SU-DHL-6 (cell line): ENCODE results near the gene TRDMT1.

ENCODE experiments used
- H2AFZ ChIP-seq: fragments of 200-600 bp; sonication (generic); 2 replicates; pipeline ENCODE4 v1.6.1; 2014; ENCODE audit warnings: low read depth, mild to moderate bottlenecking, moderate library complexity, mixed read lengths, antibody characterized with exemption, low read length; ENCODE audit not compliant: severe bottlenecking
- H3F3A ChIP-seq: fragments of 200-600 bp; shearing (Covaris generic); 2 replicates; pipeline ENCODE4 v1.6.0; 2016; ENCODE audit warnings: antibody characterized with exemption, mild to moderate bottlenecking; ENCODE audit not compliant: insufficient read depth
- H3K27ac ChIP-seq: fragments of 200-600 bp; sonication (generic); 2 replicates; pipeline ENCODE4 v1.5.1; 2016; ENCODE audit warnings: low read depth, mild to moderate bottlenecking, low read length, moderate library complexity, mixed read lengths
- H3K27me3 ChIP-seq: fragments of 200-600 bp; sonication (generic), shearing (Covaris generic); 2 replicates; pipeline ENCODE4 v1.6.0; 2014; ENCODE audit warnings: mild to moderate bottlenecking, low read length
- H3K36me3 ChIP-seq: fragments of 200-600 bp; sonication (generic); 2 replicates; pipeline ENCODE4 v1.6.1; 2014; ENCODE audit warnings: mild to moderate bottlenecking, low read length, mixed read lengths
- H3K4me2 ChIP-seq: fragments of 300-600, 200-600 bp; shearing (Covaris generic), sonication (generic); 2 replicates; pipeline ENCODE4 v1.6.0; 2014; ENCODE audit warnings: low read length, low read depth, mild to moderate bottlenecking; ENCODE audit not compliant: poor library complexity, severe bottlenecking
- H3K4me3 ChIP-seq: fragments of 200-600 bp; sonication (generic); 2 replicates; pipeline ENCODE4 v1.5.1; 2014; ENCODE audit warnings: antibody characterized with exemption, low read length, mild to moderate bottlenecking, mixed read lengths; ENCODE audit not compliant: insufficient read depth, poor library complexity, severe bottlenecking
- H3K79me2 ChIP-seq: fragments of 200-600 bp; sonication (generic); 2 replicates; pipeline ENCODE4 v1.6.1; 2014; ENCODE audit warnings: mild to moderate bottlenecking, low read length, moderate library complexity; ENCODE audit not compliant: insufficient read depth
- H3K9ac ChIP-seq: fragments of 200-600 bp; sonication (generic); 2 replicates; pipeline ENCODE4 v1.7.0; 2014; ENCODE audit warnings: mild to moderate bottlenecking, low read length
- H3K9me2 ChIP-seq: fragments of 200-600 bp; sonication (generic); replicated peaks from 2 replicates; pipeline ENCODE4 v1.6.1; 2014; ENCODE audit warnings: low read length; ENCODE audit not compliant: insufficient read depth
- H3K9me3 ChIP-seq: fragments of 200-600 bp; sonication (generic); 2 replicates; pipeline ENCODE4 v1.6.1; 2014; ENCODE audit warnings: low read length, mixed read lengths; ENCODE audit not compliant: insufficient read depth
- H4K20me1 ChIP-seq: fragments of 200-600 bp; sonication (generic); 2 replicates; pipeline ENCODE4 v1.6.1; 2014; ENCODE audit warnings: low read depth, mild to moderate bottlenecking, antibody characterized with exemption, low read length, moderate library complexity, mixed read lengths
- CTCF ChIP-seq: fragments of 200-600 bp; sonication (generic); IDR thresholded peaks from one replicate; pipeline ENCODE4 v1.5.1; 2017; ENCODE audit warnings: antibody characterized with exemption, mild to moderate bottlenecking, low read length, moderate library complexity; ENCODE audit not compliant: insufficient read depth, poor library complexity, severe bottlenecking
- EZH2phosphoT487 ChIP-seq: fragments of 200-600 bp; sonication (generic), shearing (Covaris generic); conservative IDR thresholded peaks from 2 replicates; pipeline ENCODE4 v1.6.1; 2018; ENCODE audit warnings: mild to moderate bottlenecking, antibody characterized with exemption, low read length, moderate library complexity, mixed read lengths

TRDMT1 gene

GRCh38 chr10:17234431-17234945 is 33.0 kb upstream of the TRDMT1 start:
- Histone ChIP-seq H3K4me2 (no peak overlapping the region), H3K79me2 (peaks cover 8% of the 10 kb centered on the region; the same call in 1 of the 2 replicates), H2AFZ (no peak overlapping the region), H4K20me1 (peaks cover 8% of the 10 kb centered on the region), H3K27ac (no peak overlapping the region), H3F3A (peaks cover 42% of the 10 kb centered on the region), H3K9me3 (no peaks in the 10 kb centered on the region), H3K27me3 (no peaks in the 10 kb centered on the region), H3K36me3 (peaks cover 65% of the 10 kb centered on the region), H3K9ac (no peak overlapping the region), H3K9me2 (no peaks in the 10 kb centered on the region), H3K4me3 (no peak overlapping the region)
- no peak for TF ChIP-seq EZH2phosphoT487

DNA sequence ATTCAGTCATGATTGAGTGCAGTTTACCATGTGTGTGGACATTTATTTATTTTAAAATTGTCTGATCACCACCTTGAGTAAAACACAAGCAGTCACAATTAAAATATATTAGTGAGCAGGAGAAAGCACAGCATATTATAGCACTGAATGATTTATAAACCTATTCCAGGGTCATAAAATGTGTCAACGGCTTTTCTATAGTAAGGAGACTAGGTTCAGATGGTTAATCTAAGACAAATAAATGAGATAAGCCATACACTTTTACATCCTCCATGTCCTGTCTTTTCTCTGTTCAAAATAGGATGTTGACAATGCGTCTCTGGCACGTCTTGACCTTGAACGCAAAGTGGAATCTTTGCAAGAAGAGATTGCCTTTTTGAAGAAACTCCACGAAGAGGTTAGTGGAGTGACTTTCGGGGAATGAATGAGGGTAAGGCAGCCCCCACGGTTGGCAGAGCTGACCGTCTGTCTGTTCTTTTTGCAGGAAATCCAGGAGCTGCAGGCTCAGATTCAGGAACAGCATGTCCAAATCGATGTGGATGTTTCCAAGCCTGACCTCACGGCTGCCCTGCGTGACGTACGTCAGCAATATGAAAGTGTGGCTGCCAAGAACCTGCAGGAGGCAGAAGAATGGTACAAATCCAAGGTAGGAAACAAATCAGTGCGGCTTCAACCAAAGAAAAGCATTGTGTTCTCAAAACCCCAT is 32.0 kb upstream of the TRDMT1 start:
- TF ChIP-seq EZH2phosphoT487 (no peak), CTCF (no peak)
- Histone ChIP-seq H3K9me2 (no peaks in the 10 kb centered on the region), H3K36me3 (peaks cover 65% of the 10 kb centered on the region), H3F3A (peaks cover 38% of the 10 kb centered on the region), H3K9me3 (no peaks in the 10 kb centered on the region), H3K79me2 (peaks cover 8% of the 10 kb centered on the region; the same call in 1 of the 2 replicates), H3K27me3 (no peaks in the 10 kb centered on the region), H3K27ac (no peak overlapping the region), H3K4me3 (no peak overlapping the region), H3K9ac (no peak overlapping the region), H3K4me2 (no peak overlapping the region), H2AFZ (no peak overlapping the region), H4K20me1 (peaks cover 8% of the 10 kb centered on the region)

GRCh38 chr10:17232276-17232960 is 30.9 kb upstream of the TRDMT1 start:
- Histone ChIP-seq H3K36me3 (peaks cover 60% of the 10 kb centered on the region), H3K4me2 (no peak overlapping the region), H4K20me1 (peaks cover 8% of the 10 kb centered on the region), H2AFZ (no peak overlapping the region), H3K9me3 (no peaks in the 10 kb centered on the region), H3K79me2 (peaks cover 8% of the 10 kb centered on the region; the same call in 1 of the 2 replicates), H3K4me3 (no peak overlapping the region), H3K27me3 (no peaks in the 10 kb centered on the region), H3K9me2 (no peaks in the 10 kb centered on the region), H3F3A (peaks cover 39% of the 10 kb centered on the region), H3K9ac (no peak overlapping the region), H3K27ac (no peak overlapping the region)
- TF ChIP-seq CTCF (no peak), EZH2phosphoT487 (no peak)

- Histone ChIP-seq H3K9me2 (no peaks in the 10 kb centered on the region), H3K9me3 (no peaks in the 10 kb centered on the region), H3K4me2 (no peak overlapping the region), H3K4me3 (no peak overlapping the region), H3K9ac (no peak overlapping the region), H3K79me2 (peaks cover 8% of the 10 kb centered on the region; the same call in 1 of the 2 replicates), H3K36me3 (peaks cover 53% of the 10 kb centered on the region), H4K20me1 (peaks cover 8% of the 10 kb centered on the region), H3K27ac (no peak overlapping the region), H3F3A (peaks cover 37% of the 10 kb centered on the region), H3K27me3 (no peaks in the 10 kb centered on the region), H2AFZ (no peak overlapping the region)
- TF ChIP-seq EZH2phosphoT487 = no peak
- no peak for TF ChIP-seq CTCF
These were observed 30.3 kb upstream of the TRDMT1 start for GRCh38 chr10:17231788-17232187.
